Body of pancreas (tissue), 4 donors: ENCODE data around the gene BACH2.

ENCODE experiments used
- POLR2A ChIP-seq, 3 donors: fragments of 450-650 bp; IDR thresholded peaks; one replicate each; pipeline ENCODE4 v1.6.1; 2016; ENCODE audit warnings: antibody characterized with exemption in 3 of 3, mild to moderate bottlenecking in 2 of 3
- TF ChIP-seq, protein P1 (sequence below), 7 experiments: fragments of 450-650 bp in 4 of 7; fragments of 200-600 bp in 3 of 7; sonication (generic) in 3 of 7; IDR thresholded peaks; one replicate each; pipeline ENCODE4 v1.5.1; 2016 to 2019; ENCODE audit warnings: antibody characterized with exemption in 7 of 7

DNA sequence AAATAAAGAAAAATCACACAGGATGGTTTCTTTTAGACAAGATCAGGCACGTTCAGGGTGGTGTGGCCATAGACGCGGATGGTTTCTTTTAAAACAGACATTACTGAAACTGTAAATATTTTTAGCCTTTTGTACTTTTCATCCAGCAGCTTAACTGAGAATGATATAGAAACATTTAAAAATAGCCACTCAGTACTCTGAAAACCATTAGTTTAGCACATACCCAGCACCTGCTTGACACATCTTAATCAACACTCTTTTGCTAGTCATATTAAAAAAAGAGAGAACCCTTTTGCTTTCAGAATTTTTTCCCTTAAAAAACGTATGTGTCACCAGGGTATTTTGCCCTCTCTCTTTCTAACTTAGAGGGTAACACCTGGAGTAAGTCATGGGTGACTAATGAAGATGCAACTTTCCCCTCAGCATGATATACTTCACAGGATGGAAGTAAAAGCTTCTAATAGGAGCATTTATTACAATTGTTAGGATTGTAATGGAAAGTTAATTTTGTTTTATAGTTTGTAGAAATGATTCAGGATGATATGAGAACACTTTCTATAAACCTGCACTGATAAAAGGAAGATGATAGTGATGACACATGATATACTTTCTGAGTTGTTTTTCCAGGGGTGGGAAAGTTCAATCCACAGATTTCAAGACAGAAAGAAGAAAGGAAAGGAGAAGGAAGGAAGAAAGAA lies 45.2 kb downstream of the BACH2 start:
- TF ChIP-seq, protein P1, sequence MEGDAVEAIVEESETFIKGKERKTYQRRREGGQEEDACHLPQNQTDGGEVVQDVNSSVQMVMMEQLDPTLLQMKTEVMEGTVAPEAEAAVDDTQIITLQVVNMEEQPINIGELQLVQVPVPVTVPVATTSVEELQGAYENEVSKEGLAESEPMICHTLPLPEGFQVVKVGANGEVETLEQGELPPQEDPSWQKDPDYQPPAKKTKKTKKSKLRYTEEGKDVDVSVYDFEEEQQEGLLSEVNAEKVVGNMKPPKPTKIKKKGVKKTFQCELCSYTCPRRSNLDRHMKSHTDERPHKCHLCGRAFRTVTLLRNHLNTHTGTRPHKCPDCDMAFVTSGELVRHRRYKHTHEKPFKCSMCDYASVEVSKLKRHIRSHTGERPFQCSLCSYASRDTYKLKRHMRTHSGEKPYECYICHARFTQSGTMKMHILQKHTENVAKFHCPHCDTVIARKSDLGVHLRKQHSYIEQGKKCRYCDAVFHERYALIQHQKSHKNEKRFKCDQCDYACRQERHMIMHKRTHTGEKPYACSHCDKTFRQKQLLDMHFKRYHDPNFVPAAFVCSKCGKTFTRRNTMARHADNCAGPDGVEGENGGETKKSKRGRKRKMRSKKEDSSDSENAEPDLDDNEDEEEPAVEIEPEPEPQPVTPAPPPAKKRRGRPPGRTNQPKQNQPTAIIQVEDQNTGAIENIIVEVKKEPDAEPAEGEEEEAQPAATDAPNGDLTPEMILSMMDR (IDR thresholded peaks at IDR 0.05) = no peak
- TF ChIP-seq POLR2A (IDR thresholded peaks at IDR 0.05) = no peak
